Measurements from ENCODE around the gene NLRC5.
"Not testable (repeated sequence)": the region's sequence is repeated elsewhere in the genome, so short reads cannot be mapped to it uniquely, and the experiment has no call there.

Gene NLRC5

GRCh38 chr16:57102888-57103851 lies 113.8 kb downstream of the NLRC5 start:
- DNase-seq (ENCODE audit: low read depth): no peak

- no peak for DNase-seq (ENCODE audit: low read depth)
Measured at GRCh38 chr16:57104706-57105105, 115.3 kb downstream of the NLRC5 start.

- no peak for DNase-seq (ENCODE audit: low read depth)
Measured at GRCh38 chr16:57105184-57105583, 115.8 kb downstream of the NLRC5 start.

GRCh38 chr16:57106767-57107166 lies 117.4 kb downstream of the NLRC5 start:
- no peak for DNase-seq (ENCODE audit: low read depth)

- no peak for DNase-seq (ENCODE audit: low read depth)
Measured at GRCh38 chr16:57107321-57107922, 118.1 kb downstream of the NLRC5 start.

- no peak for DNase-seq (ENCODE audit: low read depth)
Measured at GRCh38 chr16:57108432-57108831, 119.1 kb downstream of the NLRC5 start.

GRCh38 chr16:57109259-57110105 lies 120.1 kb downstream of the NLRC5 start:
- DNase-seq (ENCODE audit: low read depth): not testable (repeated sequence)

- no peak for DNase-seq (ENCODE audit: low read depth)
Measured at GRCh38 chr16:57110937-57111336, 121.6 kb downstream of the NLRC5 start.

- DNase-seq (ENCODE audit: low read depth): no peak
Measured at GRCh38 chr16:57111420-57111819, 122.1 kb downstream of the NLRC5 start.

GRCh38 chr16:57112403-57113041 lies 123.2 kb downstream of the NLRC5 start:
- DNase-seq (ENCODE audit: low read depth): no peak

- no peak for DNase-seq (ENCODE audit: low read depth)
Measured at GRCh38 chr16:57113042-57113453, 123.7 kb downstream of the NLRC5 start.

- DNase-seq (ENCODE audit: low read depth): no peak
Measured at GRCh38 chr16:57113664-57114063, 124.3 kb downstream of the NLRC5 start.

- DNase-seq (ENCODE audit: low read depth): no peak
Measured at GRCh38 chr16:57115168-57115513, 125.8 kb downstream of the NLRC5 start.

GRCh38 chr16:57115514-57116182 lies 126.3 kb downstream of the NLRC5 start:
- DNase-seq (ENCODE audit: low read depth): no peak

- no peak for DNase-seq (ENCODE audit: low read depth)
Measured at GRCh38 chr16:57118461-57119084, 129.2 kb downstream of the NLRC5 start.

GRCh38 chr16:57123216-57123973 lies 134.0 kb downstream of the NLRC5 start:
- DNase-seq (ENCODE audit: low read depth): no peak

- DNase-seq (ENCODE audit: low read depth): no peak
Measured at GRCh38 chr16:57123974-57124674, 134.8 kb downstream of the NLRC5 start.

GRCh38 chr16:57125376-57125775 lies 136.0 kb downstream of the NLRC5 start:
- DNase-seq (ENCODE audit: low read depth): no peak

- DNase-seq (ENCODE audit: low read depth): no peak
Measured at GRCh38 chr16:57125969-57126368, 136.6 kb downstream of the NLRC5 start.

- no peak for DNase-seq (ENCODE audit: low read depth)
Measured at GRCh38 chr16:57126411-57126810, 137.1 kb downstream of the NLRC5 start.
